ENCODE data around the gene AGBL3. TPM values are rescaled to one million over a fixed set of nuclear protein-coding genes. Genes with fewer than 3 reads are reported as not detected.

The AGBL3 gene
- total and polyA plus RNA-seq, 9 of the 15 experiments (the other 6 are each of a cell fraction or from before 2014, with no cell fraction given) = 0.54 to 2.9 (median 1.7) TPM

GRCh38 chr7:135170274-135170997 is 184.1 kb downstream of the AGBL3 start, which contains the start of gene CYREN (continued):
- TF ChIP-seq SMARCB1 (IDR thresholded peaks at IDR 0.05; ENCODE audit: insufficient read length, low read depth) (no peak), TGIF2 (CRISPR knock-in tag; IDR thresholded peaks at IDR 0.05) (peak; percentile 16; the same call in 1 of the 2 replicates), FOXJ2 (tag; IDR thresholded peaks at IDR 0.05) (no peak), IRF9 (tag; IDR thresholded peaks at IDR 0.05) (no peak), TCFL5 (CRISPR knock-in tag; conservative IDR thresholded peaks at IDR 0.05) (no peak; the same call in 1 of the 2 replicates), TAL1 (IDR thresholded peaks at IDR 0.05) (0 out of 2 replicates have a peak, but pooled peaks have one; percentile 5), BHLHE40 (IDR thresholded peaks at IDR 0.05; ENCODE audit: low read length) (peak; percentile 49), ZNF224 (CRISPR knock-in tag; IDR thresholded peaks at IDR 0.05) (0 out of 2 replicates have a peak, but pooled peaks have one; percentile 73), NFIC (IDR thresholded peaks at IDR 0.05) (peak; percentile 71), ETV5 (CRISPR knock-in tag; IDR thresholded peaks at IDR 0.05; ENCODE audit: low read depth) (peak; percentile 99), CTBP1 (IDR thresholded peaks at IDR 0.05; ENCODE audit: borderline replicate concordance) (peak; percentile 95), NBN (IDR thresholded peaks at IDR 0.05; ENCODE audit: low read depth) (peak; percentile 68), HDAC6 (IDR thresholded peaks at IDR 0.05; ENCODE audit: low read depth, low read length) (peak; percentile 2; the same call in 1 of the 2 replicates), ZBTB1 (CRISPR knock-in tag; IDR thresholded peaks at IDR 0.05; ENCODE audit: borderline replicate concordance, low read depth) (peak; percentile 91), EHMT2 (IDR thresholded peaks at IDR 0.05) (peak; percentile 78), U2AF1 (optimal IDR thresholded peaks at IDR 0.05; ENCODE audit: low read depth, low read length) (peak; percentile 74), ZNF77 (CRISPR knock-in tag; IDR thresholded peaks at IDR 0.05) (peak; percentile 58; the same call in 1 of the 2 replicates), NONO (IDR thresholded peaks at IDR 0.05; ENCODE audit: low read depth in 2 of 2, low read length in 1 of 2) (peak; percentile 63 to 65), E2F5 (CRISPR knock-in tag; IDR thresholded peaks at IDR 0.05) (peak; percentile 83), RBM34 (IDR thresholded peaks at IDR 0.05; ENCODE audit: borderline replicate concordance, insufficient read depth, low read length) (peak; percentile 97; the same call in 1 of the 2 replicates), ZKSCAN8 (CRISPR knock-in tag; IDR thresholded peaks at IDR 0.05) (no peak), WHSC1 (IDR thresholded peaks at IDR 0.05; ENCODE audit: low read length) (no peak), PTTG1 (tag; IDR thresholded peaks at IDR 0.05; ENCODE audit: low read depth) (no peak), PHF20 (IDR thresholded peaks at IDR 0.05; ENCODE audit: partially characterized antibody) (peak; percentile 94), MEF2D (tag; conservative IDR thresholded peaks at IDR 0.05; ENCODE audit: low read depth) (peak; percentile 53; the same call in 1 of the 2 replicates), KDM5B (IDR thresholded peaks at IDR 0.05; ENCODE audit: insufficient replicate concordance, low read depth, low read length) (peak; percentile 94), HDAC8 (tag; IDR thresholded peaks at IDR 0.05) (no peak; the same call in none of the 2 replicates)
